GM12875 (cell line): ENCODE results near the gene MARCHF6.
A peak's percentile ranks its signal among the peaks of the same experiment; 100 is the strongest.

Experiments
- H3K4me3 ChIP-seq: one replicate; pipeline ENCODE4 v1.5.1; 2011; ENCODE audit warnings: low read depth, low read length, control low read depth
- CTCF ChIP-seq: IDR thresholded peaks from 2 replicates; pipeline ENCODE4 v1.5.1; 2011; ENCODE audit warnings: low read depth, mild to moderate bottlenecking, control low read depth, inconsistent platforms, low read length, moderate library complexity, borderline replicate concordance; ENCODE audit not compliant: insufficient read depth

Gene MARCHF6

DNA sequence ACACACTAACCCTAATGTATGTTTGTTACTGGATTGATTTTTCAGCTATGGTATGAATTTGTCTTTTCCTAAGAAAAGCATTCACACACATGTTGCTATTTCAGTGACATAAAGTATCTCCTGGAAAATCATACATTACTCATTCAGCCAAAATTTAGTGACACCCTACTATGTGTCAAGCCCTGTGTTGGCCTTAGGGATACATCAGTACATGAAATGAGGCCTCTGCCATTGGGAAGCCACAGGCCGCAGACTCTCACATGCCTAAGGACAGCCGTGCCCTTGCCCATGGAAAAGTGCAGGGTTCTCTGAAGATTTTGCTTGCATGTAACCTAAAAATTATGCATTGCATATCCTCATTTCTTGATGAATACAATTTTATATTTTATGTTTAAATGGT lies 5.2 kb upstream of the MARCHF6 start:
- no peak overlapping the region for H3K4me3 ChIP-seq
- no peak for TF ChIP-seq CTCF

DNA sequence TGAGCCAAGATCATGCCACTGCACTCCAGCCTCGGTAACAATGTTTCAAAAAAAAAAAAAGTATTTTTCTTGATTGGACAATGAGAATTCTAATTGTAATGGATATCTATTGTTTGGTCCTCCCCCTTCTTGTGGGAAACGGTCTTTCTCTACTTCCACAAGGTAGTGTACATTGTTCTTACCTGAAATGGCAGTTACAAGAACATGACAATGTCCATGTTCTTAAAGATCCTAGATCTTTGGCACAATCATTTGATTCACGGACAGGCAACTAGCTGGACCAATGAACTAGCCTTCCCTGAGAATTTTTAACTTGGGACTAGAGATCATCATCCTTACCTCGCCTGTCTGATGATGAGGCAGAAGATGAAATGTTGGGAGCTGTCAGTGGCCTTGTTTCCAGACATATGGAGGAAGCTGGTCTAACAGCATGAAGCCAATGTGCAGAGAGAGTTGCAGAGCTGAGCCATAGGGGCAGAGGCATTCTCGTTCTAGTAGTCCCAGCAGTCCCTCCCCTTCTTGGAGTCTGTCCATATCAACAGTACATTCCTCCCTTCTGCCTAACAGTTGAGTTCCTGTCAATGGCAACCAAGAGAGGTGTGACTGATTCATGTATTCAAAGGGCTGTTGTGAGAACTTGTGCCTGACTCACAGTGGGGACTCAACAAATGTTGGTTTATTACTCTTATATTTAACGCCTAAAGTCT lies 2.1 kb upstream of the MARCHF6 start:
- no peak overlapping the region for H3K4me3 ChIP-seq
- TF ChIP-seq CTCF = no peak

DNA sequence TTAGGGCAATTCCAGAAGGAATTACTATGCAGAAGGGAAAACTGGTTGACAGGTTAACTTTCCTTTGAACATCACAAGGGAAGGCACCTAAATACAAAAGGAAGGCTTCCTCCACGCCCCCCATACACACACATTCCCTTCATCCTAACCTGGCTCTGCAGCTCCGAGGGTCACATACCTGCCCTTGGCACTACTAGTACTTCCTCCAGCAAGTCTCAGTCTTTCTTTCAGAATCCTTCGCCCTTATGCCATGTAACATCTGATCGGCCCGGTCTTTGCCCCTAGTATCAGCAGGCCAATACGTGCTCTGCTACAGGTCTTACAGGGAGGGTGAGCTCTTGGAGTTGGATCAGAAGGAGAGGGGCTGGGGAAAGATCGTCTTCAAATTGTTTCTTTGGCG lies 1.6 kb upstream of the MARCHF6 start:
- no peak overlapping the region for H3K4me3 ChIP-seq
- no peak for TF ChIP-seq CTCF

DNA sequence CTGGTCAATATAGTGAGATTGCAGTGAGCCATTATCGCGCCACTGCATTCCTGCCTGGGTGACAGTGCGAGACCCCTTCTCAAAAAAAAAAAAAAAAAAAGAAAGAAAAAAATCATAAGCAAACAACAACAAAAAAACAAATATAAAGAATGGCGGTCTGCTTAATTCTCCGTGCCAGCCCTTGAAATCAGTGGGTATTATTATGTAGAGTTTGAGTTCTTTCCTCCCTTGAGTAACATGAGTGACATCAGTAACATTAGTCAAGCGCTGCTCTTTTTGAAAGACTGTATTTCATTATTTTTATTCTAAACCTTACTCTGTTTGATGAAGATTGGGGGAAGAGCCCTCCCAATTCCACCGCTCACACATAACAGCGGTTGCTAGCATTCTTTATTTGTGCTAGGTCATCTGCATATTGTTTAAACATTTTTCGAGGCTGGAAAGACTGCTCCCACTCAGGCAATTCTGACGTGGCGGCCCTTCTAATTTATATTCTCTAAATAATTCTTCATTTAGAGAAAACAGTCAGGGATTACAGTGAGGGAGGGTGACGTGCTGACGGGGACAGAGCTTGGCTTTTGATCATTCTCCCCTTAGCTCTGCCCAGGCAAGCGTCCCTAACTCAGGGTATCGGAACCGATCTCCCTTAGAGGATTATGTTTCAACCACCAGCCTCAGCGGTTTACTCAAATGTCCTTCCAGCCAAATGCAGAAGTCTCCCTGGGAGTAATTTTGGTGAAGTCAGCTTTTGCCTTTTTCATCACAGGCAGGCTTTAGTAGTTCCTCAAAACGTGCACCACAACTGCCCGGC lies 860 bp upstream of the MARCHF6 start:
- TF ChIP-seq CTCF = no peak
- peak overlapping the region; percentile 59 for H3K4me3 ChIP-seq

DNA sequence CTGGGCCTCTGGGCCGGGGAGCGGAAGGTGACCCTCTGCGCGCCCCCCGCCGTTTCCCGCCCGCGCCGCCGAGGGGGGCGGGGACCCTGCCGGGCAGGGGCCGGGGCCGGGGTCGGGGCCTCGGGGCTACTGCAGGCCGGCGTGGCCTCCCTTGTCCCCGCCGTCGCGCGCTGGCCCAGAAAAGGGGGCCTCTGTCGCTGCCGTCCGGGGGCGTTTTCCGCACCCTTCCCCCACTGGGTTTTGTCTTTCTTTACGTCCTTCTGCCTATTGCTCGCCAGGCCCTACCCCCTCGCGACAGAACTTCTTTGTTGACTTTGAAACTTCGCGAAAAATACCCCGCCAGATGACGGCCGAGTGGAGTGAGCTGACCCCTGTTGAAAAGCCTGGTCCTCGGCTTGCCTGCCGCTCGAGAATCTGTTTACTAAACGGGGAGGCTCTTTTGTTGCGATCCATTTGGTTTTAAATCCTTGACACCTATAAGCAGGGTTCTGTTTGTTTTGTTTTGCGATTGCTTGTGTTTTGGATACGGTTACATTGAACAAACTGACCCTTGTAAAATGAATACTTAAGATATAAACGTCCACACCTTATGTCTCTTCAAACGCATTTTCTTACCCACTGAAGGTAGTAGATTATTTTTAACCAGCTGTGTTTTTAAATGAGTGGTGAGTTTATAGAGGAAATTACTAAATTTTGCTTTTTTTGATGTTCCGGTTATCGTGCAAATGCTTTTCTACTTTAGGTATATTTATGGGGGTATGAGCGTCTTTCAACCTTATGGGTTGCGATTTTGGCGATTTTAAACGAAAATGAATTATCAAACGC lies 765 bp downstream of the MARCHF6 start:
- TF ChIP-seq CTCF = no peak
- H3K4me3 ChIP-seq = peak overlapping the region; percentile 59

- no peak for TF ChIP-seq CTCF
These were observed 1.8 kb downstream of the MARCHF6 start for GRCh38 chr5:10355071-10355889.

More at GRCh38 chr5:10355071-10355889, 1.8 kb downstream of the MARCHF6 start:
- H3K4me3 ChIP-seq = peak overlapping the region; percentile 59
